ENCODE results near the gene LEKR1.

The LEKR1 gene

DNA sequence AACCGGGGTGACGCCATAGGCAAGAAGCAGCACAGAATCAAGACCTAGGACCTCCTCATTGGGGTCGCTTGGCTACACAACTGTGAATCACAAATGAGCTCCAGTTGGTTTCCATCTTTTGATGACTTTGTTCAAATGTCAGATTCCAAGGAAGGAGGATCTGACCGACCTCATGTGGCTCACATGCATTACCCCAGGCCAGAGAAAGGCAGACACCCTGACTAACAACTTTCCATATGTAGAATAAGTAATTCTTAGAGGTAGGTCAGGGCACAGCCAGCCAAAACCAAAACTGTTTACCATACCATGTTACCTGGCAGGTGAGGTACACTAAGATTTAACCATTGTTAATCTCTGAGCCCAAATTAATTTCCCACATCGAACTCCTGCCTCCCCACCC is 237.3 kb downstream of the LEKR1 start:
- TF ChIP-seq FOXP2 (optimal IDR thresholded peaks at IDR 0.05; ENCODE audit: borderline replicate concordance, extremely low read depth, extremely low read length, insufficient read depth) (no peak), TAF1 (IDR thresholded peaks at IDR 0.05; ENCODE audit: borderline replicate concordance, insufficient read depth, low read length) (no peak)

DNA sequence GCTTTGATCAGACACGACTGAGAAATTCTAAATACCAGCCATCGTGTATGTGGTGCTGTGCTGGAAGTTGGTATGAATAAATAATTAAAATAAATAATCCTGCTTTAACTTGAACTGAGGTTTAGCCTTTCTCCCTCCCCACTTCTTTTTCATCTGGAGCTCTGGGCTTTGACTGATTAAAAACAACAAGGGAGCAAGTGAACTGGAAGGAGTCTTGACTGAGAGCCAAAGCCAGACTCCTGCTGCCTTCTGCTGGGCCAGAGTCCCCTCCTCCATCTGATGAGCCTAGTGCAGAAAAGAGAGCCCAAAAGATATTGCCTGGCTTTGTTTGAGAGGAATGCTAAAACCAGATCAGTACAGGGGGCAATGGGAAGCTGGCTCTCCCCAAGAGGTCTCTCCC is 237.8 kb downstream of the LEKR1 start:
- TF ChIP-seq POLR2AphosphoS5 (IDR thresholded peaks at IDR 0.05; ENCODE audit: low read depth, low read length) = no peak
- TF ChIP-seq SIN3A (IDR thresholded peaks at IDR 0.05; ENCODE audit: borderline replicate concordance, insufficient read depth, low read length) = no peak

DNA sequence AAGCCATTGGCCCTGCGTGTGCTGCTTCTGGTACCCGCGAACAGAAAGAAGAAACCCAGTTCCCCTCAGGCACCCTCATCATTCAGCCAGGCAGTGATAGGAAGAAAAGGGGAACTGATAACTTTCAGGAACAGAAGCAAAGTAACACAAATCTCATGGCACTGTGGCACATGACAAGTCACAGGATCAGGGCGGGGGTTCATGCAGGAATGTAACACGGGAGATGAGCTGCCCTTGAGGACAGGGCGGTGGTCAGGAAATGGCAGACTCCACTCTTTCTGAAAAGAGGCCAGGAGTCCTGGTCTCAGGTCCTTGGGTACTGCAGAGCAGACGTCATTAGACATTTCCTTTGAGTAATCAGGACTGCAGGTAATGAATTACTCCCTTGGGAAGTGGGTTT is 238.2 kb downstream of the LEKR1 start:
- TF ChIP-seq SIN3A (IDR thresholded peaks at IDR 0.05; ENCODE audit: borderline replicate concordance, insufficient read depth, low read length) = no peak
- TF ChIP-seq, protein P1, sequence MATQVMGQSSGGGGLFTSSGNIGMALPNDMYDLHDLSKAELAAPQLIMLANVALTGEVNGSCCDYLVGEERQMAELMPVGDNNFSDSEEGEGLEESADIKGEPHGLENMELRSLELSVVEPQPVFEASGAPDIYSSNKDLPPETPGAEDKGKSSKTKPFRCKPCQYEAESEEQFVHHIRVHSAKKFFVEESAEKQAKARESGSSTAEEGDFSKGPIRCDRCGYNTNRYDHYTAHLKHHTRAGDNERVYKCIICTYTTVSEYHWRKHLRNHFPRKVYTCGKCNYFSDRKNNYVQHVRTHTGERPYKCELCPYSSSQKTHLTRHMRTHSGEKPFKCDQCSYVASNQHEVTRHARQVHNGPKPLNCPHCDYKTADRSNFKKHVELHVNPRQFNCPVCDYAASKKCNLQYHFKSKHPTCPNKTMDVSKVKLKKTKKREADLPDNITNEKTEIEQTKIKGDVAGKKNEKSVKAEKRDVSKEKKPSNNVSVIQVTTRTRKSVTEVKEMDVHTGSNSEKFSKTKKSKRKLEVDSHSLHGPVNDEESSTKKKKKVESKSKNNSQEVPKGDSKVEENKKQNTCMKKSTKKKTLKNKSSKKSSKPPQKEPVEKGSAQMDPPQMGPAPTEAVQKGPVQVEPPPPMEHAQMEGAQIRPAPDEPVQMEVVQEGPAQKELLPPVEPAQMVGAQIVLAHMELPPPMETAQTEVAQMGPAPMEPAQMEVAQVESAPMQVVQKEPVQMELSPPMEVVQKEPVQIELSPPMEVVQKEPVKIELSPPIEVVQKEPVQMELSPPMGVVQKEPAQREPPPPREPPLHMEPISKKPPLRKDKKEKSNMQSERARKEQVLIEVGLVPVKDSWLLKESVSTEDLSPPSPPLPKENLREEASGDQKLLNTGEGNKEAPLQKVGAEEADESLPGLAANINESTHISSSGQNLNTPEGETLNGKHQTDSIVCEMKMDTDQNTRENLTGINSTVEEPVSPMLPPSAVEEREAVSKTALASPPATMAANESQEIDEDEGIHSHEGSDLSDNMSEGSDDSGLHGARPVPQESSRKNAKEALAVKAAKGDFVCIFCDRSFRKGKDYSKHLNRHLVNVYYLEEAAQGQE (IDR thresholded peaks at IDR 0.05; ENCODE audit: insufficient read depth in 1 of 2, low read depth in 2 of 2, low read length in 2 of 2) = no peak
- TF ChIP-seq TAF1 (IDR thresholded peaks at IDR 0.05; ENCODE audit: borderline replicate concordance, insufficient read depth, low read length) = no peak
- no peak for TF ChIP-seq FOXP2 (optimal IDR thresholded peaks at IDR 0.05; ENCODE audit: borderline replicate concordance, extremely low read depth, extremely low read length, insufficient read depth)
- no peak for TF ChIP-seq POLR2AphosphoS5 (IDR thresholded peaks at IDR 0.05; ENCODE audit: low read depth, low read length)

DNA sequence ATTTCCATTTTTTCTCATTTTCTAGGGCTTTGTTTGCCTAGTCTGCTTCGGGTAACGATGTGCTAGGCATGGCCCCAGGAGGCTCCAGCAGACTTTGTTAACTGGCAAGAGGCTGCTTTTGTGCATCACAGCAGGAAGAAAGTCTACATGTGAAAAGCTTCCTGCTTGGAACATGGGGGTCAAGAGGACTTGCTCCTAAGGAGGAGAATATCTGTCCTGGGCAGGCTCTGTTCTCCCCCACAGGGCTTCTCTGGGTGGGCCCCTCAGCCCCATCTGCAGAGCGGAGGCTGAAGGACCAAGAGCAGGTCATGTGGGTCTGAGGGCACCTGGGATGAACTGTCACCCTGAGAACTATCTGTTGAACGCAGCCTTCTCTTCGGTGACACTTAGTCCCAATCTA is 239.0 kb downstream of the LEKR1 start:
- TF ChIP-seq TAF1 (IDR thresholded peaks at IDR 0.05; ENCODE audit: borderline replicate concordance, insufficient read depth, low read length) = no peak
- no peak for TF ChIP-seq FOXP2 (optimal IDR thresholded peaks at IDR 0.05; ENCODE audit: borderline replicate concordance, extremely low read depth, extremely low read length, insufficient read depth)
- TF ChIP-seq POLR2AphosphoS5 (IDR thresholded peaks at IDR 0.05; ENCODE audit: low read depth, low read length) = no peak
- TF ChIP-seq, protein P1 (IDR thresholded peaks at IDR 0.05; ENCODE audit: insufficient read depth in 1 of 2, low read depth in 2 of 2, low read length in 2 of 2) = no peak
- TF ChIP-seq SIN3A (IDR thresholded peaks at IDR 0.05; ENCODE audit: borderline replicate concordance, insufficient read depth, low read length) = no peak

DNA sequence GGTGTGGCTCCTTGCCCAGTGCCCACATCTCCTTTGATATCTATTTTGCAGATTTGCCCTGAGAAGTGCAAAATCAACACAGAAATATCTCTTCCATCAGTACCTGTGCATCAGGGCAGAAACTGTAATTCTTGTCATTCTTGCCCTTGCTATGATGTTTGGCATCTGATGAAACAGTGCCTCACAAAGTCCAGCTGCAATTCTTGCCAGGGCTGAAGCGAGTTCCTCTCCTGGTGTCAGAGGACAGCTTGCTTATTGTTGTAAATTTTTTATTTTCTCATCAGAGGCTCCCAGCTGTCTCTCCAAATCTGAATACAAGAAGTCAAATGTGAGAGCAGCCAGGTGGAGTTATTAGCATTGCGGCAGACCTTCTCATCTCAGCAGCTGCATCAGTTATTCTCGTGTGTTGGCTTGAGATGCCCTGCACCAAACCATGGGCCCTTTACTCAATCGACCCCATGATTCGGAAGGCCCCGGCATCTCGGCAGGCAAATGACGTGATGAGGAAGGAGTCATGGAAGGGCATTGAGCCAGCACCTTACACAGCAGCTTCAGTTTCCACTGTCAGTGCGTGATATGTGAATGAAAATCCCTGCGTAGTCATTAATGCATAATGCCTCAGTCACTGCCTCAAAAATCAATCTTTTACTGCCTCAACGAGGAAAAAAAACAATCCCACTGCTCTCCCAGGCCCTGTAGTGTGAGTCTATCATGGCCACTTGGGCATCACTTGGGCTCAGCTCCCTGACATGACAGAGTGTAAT is 240.4 kb downstream of the LEKR1 start:
- TF ChIP-seq, protein P1 (IDR thresholded peaks at IDR 0.05; ENCODE audit: insufficient read depth in 1 of 2, low read depth in 2 of 2, low read length in 2 of 2) = no peak
- no peak for TF ChIP-seq FOXP2 (optimal IDR thresholded peaks at IDR 0.05; ENCODE audit: borderline replicate concordance, extremely low read depth, extremely low read length, insufficient read depth)
- TF ChIP-seq TAF1 (IDR thresholded peaks at IDR 0.05; ENCODE audit: borderline replicate concordance, insufficient read depth, low read length) = no peak
- no peak for TF ChIP-seq POLR2AphosphoS5 (IDR thresholded peaks at IDR 0.05; ENCODE audit: low read depth, low read length)
- TF ChIP-seq SIN3A (IDR thresholded peaks at IDR 0.05; ENCODE audit: borderline replicate concordance, insufficient read depth, low read length) = no peak

DNA sequence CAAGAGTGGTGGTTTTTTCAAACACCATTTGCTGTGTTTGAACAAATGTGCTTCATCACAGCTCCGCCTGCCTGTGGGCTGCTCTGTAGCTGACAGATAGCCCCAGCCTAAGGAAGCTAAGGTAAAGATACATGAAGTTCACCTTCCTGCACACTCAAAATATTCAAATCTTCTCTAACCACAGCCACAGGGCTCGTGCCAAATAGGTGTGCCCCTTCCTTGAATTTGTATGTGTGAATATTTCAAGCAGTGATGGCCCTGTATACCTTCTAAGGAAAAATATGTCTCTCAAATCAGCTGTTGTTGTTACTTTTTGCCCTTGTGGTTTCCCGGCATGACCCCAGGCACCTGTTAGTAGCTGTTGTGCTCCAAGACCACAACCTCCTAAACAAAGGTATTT is 241.0 kb downstream of the LEKR1 start:
- TF ChIP-seq SIN3A (IDR thresholded peaks at IDR 0.05; ENCODE audit: borderline replicate concordance, insufficient read depth, low read length) (no peak), FOXP2 (optimal IDR thresholded peaks at IDR 0.05; ENCODE audit: borderline replicate concordance, extremely low read depth, extremely low read length, insufficient read depth) (no peak), TAF1 (IDR thresholded peaks at IDR 0.05; ENCODE audit: borderline replicate concordance, insufficient read depth, low read length) (no peak), POLR2AphosphoS5 (IDR thresholded peaks at IDR 0.05; ENCODE audit: low read depth, low read length) (no peak)
- TF ChIP-seq, protein P1 (IDR thresholded peaks at IDR 0.05; ENCODE audit: insufficient read depth in 1 of 2, low read depth in 2 of 2, low read length in 2 of 2) = no peak

Data from PFSK-1 (cell line).